Body of pancreas (tissue), 4 donors: ENCODE results near the gene ARID5B. TPM values are rescaled to one million over a fixed set of nuclear protein-coding genes. Genes with fewer than 3 reads are reported as not detected.

Experiments
- ATAC-seq: fragments of 150-250 bp; one replicate; pipeline ENCODE4 v1.9.1; 2016
- DNase-seq, 4 donors: peaks; one replicate each; pipeline ENCODE4 v3.0.0-alpha.2; 2019
- H3K27ac ChIP-seq, 4 donors: fragments of 200-600 bp; sonication (generic); 1 replicate in 3 of 4; 2 replicates in 1 of 4; pipeline versions ENCODE4 v1.5.1 to v1.6.1; 2016 to 2019; ENCODE audit warnings: mild to moderate bottlenecking in 1 of 4, mixed read lengths in 1 of 4, moderate library complexity in 1 of 4
- H3K27me3 ChIP-seq, 2 donors: fragments of 200-600 bp; sonication (generic); one replicate each; pipeline ENCODE4 v1.6.0; 2016; ENCODE audit warnings: mild to moderate bottlenecking in 1 of 2
- H3K36me3 ChIP-seq, 2 donors: fragments of 200-600 bp; sonication (generic); replicated peaks in 1 of 2; 2 replicates each; pipeline ENCODE4 v1.5.1; 2016; ENCODE audit warnings: low read depth in 2 of 2; ENCODE audit not compliant: insufficient read depth in 1 of 2
- H3K4me1 ChIP-seq: fragments of 200-600 bp; sonication (generic); one replicate; pipeline ENCODE4 v1.6.0; 2016
- H3K4me3 ChIP-seq, 2 donors: fragments of 200-600 bp; sonication (generic); 1 replicate in 1 of 2; 2 replicates in 1 of 2; pipeline ENCODE4 v1.5.1; 2016 to 2019
- H3K9me3 ChIP-seq, 3 donors: fragments of 200-600 bp; sonication (generic); 1 replicate in 2 of 3; 2 replicates in 1 of 3; pipeline ENCODE4 v1.5.1; 2016
- POLR2A ChIP-seq, 3 donors: fragments of 450-650 bp; IDR thresholded peaks; one replicate each; pipeline ENCODE4 v1.6.1; 2016; ENCODE audit warnings: antibody characterized with exemption in 3 of 3, mild to moderate bottlenecking in 2 of 3
- WGBS, 2 donors: methylation state at CpG; one replicate each; pipeline ENCODE4 v1.1.5; 2017; 5-methylcytosine and 5-hydroxymethylcytosine counted together
- intact Hi-C: fragments of 100-400 bp; cut with DNase I; formaldehyde crosslinking; loops from one replicate; pipeline ENCODE4 v1.15.1; 2023
- total RNA-seq, 2 donors: library from RNA; depleted of rRNA; stranded (reverse); fragments of >200 nt; gene quantifications; one replicate each; pipeline ENCODE4 v1.1.0, GENCODE V29; 2016
- TF ChIP-seq, protein P1 (sequence below), 7 experiments: fragments of 450-650 bp in 4 of 7; fragments of 200-600 bp in 3 of 7; sonication (generic) in 3 of 7; IDR thresholded peaks; one replicate each; pipeline ENCODE4 v1.5.1; 2016 to 2019; ENCODE audit warnings: antibody characterized with exemption in 7 of 7

Gene ARID5B
- total RNA-seq, 2 donors from 2014 or later: 16.1 to 17.1 TPM

DNA sequence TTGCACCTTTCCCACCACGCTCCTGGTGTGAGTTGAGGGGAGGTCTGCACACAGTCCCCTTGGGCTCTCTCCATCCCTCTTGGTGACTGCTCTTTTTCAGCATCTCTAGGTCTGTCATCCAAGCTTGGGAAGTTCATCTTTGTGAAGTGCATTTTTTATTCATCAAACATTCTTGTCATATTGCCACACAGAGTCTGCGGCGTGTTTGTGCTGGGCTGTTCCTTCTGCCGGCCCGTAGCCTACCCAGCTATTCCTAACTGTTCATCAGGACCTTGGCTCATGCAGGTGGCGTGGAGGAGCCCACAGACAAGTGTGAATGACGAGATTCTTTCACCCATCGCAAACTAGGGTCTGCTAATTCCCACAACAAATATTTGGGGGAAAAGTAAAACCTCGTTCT lies 202.4 kb downstream of the ARID5B start:
- intact Hi-C loops: no loop called here
- Histone ChIP-seq H3K27ac (no peak overlapping the region), H3K27me3 (no peaks in the 10 kb centered on the region), H3K4me3 (no peak overlapping the region), H3K4me1 (no peaks in the 10 kb centered on the region), H3K36me3 (no peaks in the 10 kb centered on the region), H3K9me3 (no peaks in the 10 kb centered on the region)
- no peak for ATAC-seq
- WGBS, 2 donors: 63 to 79% methylated on average over 9 of the region's 9 CpGs
- TF ChIP-seq, protein P1, sequence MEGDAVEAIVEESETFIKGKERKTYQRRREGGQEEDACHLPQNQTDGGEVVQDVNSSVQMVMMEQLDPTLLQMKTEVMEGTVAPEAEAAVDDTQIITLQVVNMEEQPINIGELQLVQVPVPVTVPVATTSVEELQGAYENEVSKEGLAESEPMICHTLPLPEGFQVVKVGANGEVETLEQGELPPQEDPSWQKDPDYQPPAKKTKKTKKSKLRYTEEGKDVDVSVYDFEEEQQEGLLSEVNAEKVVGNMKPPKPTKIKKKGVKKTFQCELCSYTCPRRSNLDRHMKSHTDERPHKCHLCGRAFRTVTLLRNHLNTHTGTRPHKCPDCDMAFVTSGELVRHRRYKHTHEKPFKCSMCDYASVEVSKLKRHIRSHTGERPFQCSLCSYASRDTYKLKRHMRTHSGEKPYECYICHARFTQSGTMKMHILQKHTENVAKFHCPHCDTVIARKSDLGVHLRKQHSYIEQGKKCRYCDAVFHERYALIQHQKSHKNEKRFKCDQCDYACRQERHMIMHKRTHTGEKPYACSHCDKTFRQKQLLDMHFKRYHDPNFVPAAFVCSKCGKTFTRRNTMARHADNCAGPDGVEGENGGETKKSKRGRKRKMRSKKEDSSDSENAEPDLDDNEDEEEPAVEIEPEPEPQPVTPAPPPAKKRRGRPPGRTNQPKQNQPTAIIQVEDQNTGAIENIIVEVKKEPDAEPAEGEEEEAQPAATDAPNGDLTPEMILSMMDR (IDR thresholded peaks at IDR 0.05): no peak
- no peak for TF ChIP-seq POLR2A (IDR thresholded peaks at IDR 0.05)
- no peak for DNase-seq

DNA sequence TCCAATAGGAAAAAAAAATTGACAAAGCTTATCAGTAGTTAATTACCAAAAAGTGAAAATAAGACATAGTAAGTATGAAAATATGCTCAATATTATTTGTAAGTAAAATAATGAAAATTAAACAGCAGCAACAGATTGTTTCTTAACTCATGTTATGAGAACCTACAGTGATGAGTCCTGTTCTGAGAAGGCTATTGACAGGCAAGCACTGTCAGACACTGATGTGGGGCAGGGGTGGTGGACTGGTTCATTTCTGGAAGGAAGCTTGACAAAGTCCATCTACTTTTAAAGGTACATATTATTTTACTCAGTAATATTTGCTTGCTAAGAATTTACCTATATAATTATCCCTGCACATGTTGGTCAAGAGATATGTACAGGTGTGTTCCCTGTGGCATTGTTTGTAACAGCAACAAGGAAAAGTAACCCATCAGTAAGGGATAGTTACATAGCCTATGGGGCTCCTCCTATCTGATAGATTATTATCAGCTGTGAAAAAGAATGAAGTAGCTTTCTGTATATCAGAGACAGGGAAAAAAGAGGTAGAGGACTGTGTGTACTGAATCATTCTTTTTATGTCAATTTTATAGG lies 205.5 kb downstream of the ARID5B start:
- no peak overlapping the region for H3K27ac ChIP-seq
- intact Hi-C loops: no loop called here
- no peaks in the 10 kb centered on the region for H3K36me3 ChIP-seq
- ATAC-seq (no peak), DNase-seq (no peak)
- no peak for TF ChIP-seq POLR2A (IDR thresholded peaks at IDR 0.05)
- TF ChIP-seq, protein P1 (IDR thresholded peaks at IDR 0.05): no peak
- no peaks in the 10 kb centered on the region for H3K9me3 ChIP-seq
- H3K4me3 ChIP-seq: no peak overlapping the region
- H3K4me1 ChIP-seq: no peaks in the 10 kb centered on the region
- no peaks in the 10 kb centered on the region for H3K27me3 ChIP-seq

DNA sequence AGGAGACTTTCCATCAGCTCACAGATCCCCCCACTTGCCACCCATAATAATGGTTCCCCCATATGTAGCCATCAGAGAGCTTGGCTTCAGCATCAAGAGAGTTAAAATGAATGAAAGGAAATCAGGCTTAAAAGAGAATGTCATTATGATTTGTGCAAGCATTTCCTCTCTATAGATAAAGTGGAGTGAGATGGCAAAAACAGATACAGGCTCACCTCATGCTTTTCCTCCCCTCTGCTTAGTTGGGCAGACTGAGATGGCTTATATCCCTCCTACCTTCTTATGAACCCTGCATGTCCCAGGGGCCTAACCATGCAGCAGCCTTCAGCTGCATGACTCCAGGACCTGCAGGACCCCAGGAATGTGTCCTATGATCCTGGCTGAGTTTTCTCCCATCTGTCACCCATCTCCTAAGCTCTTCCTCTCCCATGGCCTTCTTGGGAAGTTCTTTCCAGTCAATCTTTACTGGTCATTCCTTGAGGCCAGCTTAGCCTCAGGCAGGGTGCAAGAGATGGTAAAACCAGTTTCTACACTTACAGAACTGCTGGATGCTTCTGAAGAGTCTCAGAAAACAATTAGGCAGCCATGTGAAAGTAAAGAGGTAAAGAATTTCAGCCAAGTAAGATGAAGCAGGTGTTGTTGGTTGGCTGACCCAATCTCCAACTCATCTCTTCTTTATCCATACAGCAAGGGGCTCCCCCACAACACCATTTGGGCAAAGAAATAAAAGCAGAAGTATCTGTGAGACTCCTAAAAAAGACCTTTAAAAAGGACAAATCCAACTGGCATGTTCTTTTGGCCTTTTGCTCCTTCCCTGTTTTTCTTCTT lies 207.5 kb downstream of the ARID5B start:
- Histone ChIP-seq H3K36me3 (no peaks in the 10 kb centered on the region), H3K27me3 (no peaks in the 10 kb centered on the region), H3K9me3 (no peaks in the 10 kb centered on the region), H3K27ac (no peak overlapping the region), H3K4me3 (no peak overlapping the region), H3K4me1 (no peaks in the 10 kb centered on the region)
- TF ChIP-seq, protein P1 (IDR thresholded peaks at IDR 0.05): no peak
- TF ChIP-seq POLR2A (IDR thresholded peaks at IDR 0.05): no peak
- ATAC-seq: no peak
- intact Hi-C loops: no loop called here
- no peak for DNase-seq

DNA sequence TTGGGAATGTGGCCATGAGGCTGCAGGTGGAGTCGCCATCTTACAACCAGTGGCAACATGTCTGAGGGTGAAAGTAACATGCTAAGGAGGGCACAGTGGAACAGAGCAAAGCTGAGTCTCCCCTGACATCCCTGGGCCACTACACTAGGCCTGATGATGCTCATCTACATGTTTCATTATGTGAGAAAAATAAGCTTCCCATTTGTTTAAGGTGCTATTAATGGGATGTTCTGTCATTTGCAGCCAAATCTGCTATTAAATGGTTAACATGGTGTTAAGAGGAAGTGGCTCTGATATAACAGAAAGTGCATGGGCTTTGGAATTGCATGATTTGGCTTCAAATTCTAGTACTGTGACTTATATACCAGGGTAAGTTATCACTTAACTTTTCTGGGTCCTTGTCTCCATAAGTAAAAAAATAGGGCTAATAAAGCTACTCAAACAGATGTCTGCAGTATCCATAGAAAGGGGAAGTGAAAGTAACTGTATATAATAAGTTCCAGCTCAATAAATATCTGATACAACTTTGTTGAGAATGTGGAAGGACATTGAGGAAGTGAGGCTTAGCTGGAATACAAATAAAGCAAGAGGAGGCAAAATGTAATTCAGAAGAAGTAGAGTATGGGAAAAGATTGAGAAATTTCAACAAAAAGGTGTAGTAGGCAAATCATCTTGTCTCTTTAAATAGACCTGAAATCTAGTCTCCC lies 208.2 kb downstream of the ARID5B start:
- no peak for ATAC-seq
- intact Hi-C loops: no loop called here
- whole genome bisulfite sequencing, 2 donors: 81 to 82% methylated on average over 1 of the region's 1 CpG

More for the DNA sequence above, 208.2 kb downstream of the ARID5B start:
- H3K27me3 ChIP-seq: no peaks in the 10 kb centered on the region
- TF ChIP-seq, protein P1 (IDR thresholded peaks at IDR 0.05): no peak
- no peak for TF ChIP-seq POLR2A (IDR thresholded peaks at IDR 0.05)
- H3K27ac ChIP-seq: no peak overlapping the region
- no peak for DNase-seq
- no peaks in the 10 kb centered on the region for H3K36me3 ChIP-seq
- no peak overlapping the region for H3K4me3 ChIP-seq
- H3K4me1 ChIP-seq: no peaks in the 10 kb centered on the region
- no peaks in the 10 kb centered on the region for H3K9me3 ChIP-seq
